ENCODE data around the gene LDLRAP1. TPM values are rescaled to one million over a fixed set of nuclear protein-coding genes. Genes with fewer than 3 reads are reported as not detected.

Gene LDLRAP1
- total RNA-seq, 2 experiments from 2014 or later: 4.9 to 11.0 TPM

DNA sequence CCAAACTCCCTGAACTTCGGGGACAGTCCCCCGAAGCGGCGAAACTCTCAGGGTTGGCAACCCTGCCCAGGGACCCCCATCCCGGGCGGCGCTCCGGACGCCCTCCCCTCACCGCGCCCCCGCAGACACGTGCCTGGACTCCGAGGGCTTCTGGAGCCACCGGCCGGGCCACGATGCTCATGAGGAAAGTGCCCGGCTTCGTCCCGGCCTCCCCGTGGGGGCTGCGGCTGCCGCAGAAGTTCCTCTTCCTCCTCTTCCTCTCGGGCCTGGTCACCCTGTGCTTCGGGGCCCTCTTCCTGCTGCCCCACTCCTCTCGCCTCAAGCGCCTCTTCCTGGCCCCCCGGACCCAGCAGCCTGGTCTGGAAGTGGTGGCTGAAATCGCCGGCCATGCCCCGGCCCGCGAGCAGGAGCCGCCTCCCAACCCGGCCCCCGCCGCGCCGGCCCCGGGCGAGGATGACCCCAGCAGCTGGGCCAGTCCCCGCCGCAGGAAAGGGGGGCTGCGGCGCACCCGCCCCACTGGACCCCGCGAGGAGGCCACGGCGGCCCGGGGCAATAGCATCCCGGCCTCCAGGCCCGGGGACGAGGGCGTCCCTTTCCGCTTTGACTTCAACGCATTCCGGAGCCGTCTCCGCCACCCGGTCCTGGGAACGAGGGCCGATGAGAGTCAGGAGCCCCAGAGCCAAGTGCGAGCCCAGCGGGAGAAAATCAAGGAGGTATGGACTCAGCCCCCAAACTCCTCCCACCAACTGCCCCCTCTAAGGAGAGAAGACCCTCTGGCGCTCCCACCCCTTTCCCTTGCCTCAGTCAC lies 74.4 kb downstream of the LDLRAP1 start:
- no peak for DNase-seq

DNA sequence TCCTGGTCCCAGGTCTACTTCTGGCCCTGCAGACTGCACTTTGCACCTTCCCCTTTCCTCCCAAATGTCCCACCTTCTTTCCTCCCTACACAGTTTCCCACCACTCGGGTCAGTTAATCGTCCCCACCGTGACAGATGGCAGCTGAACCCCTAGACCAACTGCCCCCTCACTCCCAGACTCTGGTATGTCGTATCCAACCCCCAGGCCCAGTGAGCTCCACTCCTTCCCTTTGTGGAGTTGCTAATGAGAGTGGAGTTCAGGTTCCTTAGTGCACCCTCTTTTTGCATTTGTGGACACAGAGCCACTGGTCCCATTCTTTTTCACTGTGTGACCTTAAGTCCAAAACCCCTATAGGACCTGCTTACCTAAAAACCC lies 75.0 kb downstream of the LDLRAP1 start:
- ATAC-seq: no peak
- H3K4me1 Mint-ChIP-seq: peaks cover 73% of the 10 kb centered on the region
- peaks cover 11% of the 10 kb centered on the region for H3K36me3 Mint-ChIP-seq
- CTCF ChIA-PET: interaction anchor here (0.7 to 4.9 kb wide), 15 partner anchors 9 to 191 kb away, joined by 3 to 31 read pairs (median 4); partner anchors contain the start of gene LDLRAP1
- peak overlapping the region; percentile 75 for H3K27ac Mint-ChIP-seq
- no peak for DNase-seq
- peak overlapping the region; percentile 76 for H3K4me3 Mint-ChIP-seq
- no peaks in the 10 kb centered on the region for H3K9me3 Mint-ChIP-seq (ENCODE audit: low read depth)
- H3K27me3 Mint-ChIP-seq: peaks cover 59% of the 10 kb centered on the region

More for the DNA sequence above, 74.4 kb downstream of the LDLRAP1 start:
- H3K27me3 Mint-ChIP-seq: peaks cover 62% of the 10 kb centered on the region
- peak overlapping the region; percentile 75 for H3K27ac Mint-ChIP-seq
- no peaks in the 10 kb centered on the region for H3K9me3 Mint-ChIP-seq (ENCODE audit: low read depth)
- H3K36me3 Mint-ChIP-seq: peaks cover 9% of the 10 kb centered on the region
- H3K4me1 Mint-ChIP-seq: peaks cover 67% of the 10 kb centered on the region
- CTCF ChIA-PET: interaction anchor here (0.6 to 4.9 kb wide), 11 partner anchors 9 to 192 kb away, joined by 3 to 31 read pairs (median 4); no protein-coding TSS in a partner anchor
- ATAC-seq: no peak
- H3K4me3 Mint-ChIP-seq: peak overlapping the region; percentile 76

Other genes with a start within 250 kb of the LDLRAP1 start
- gene TMEM50A, start 205.3 kb upstream of the LDLRAP1 start, total RNA-seq: 100 to 1,000 TPM; 130 to 162 TPM
- gene RHCE, start 122.8 kb upstream of the LDLRAP1 start, total RNA-seq: not detected
- gene MACO1, start 112.7 kb upstream of the LDLRAP1 start, total RNA-seq: 10 to 100 TPM; 13.0 to 15.7 TPM
- 10 to 100 TPM; 15.5 to 20.0 TPM for gene MAN1C1, start 73.2 kb downstream of the LDLRAP1 start, total RNA-seq

Measured in activated CD8-positive, alpha-beta memory T cell treated with anti-CD3 and anti-CD28 coated beads, Interleukin-2, amount 10 ng/mL, durations not matched to agents 7 days and 5 days (primary cell).